CD4-positive, alpha-beta T cell treated with Interleukin-10 for 1 hour (primary cell): ENCODE results near the gene TSHZ2.

Source experiments
- DNase-seq: peaks from one replicate; pipeline ENCODE4 v3.0.0-alpha.2; 2020

The TSHZ2 gene

GRCh38 chr20:53214392-53214791, 242.2 kb downstream of the TSHZ2 start:
- DNase-seq: no peak

GRCh38 chr20:53215166-53215565, 243.0 kb downstream of the TSHZ2 start:
- peak; percentile 27 for DNase-seq

GRCh38 chr20:53216478-53216855, 244.3 kb downstream of the TSHZ2 start:
- DNase-seq: no peak

GRCh38 chr20:53216856-53217576, 244.9 kb downstream of the TSHZ2 start:
- peak; percentile 76 for DNase-seq

- DNase-seq: no peak
Observed at GRCh38 chr20:53220482-53221307, 248.5 kb downstream of the TSHZ2 start.

GRCh38 chr20:53221731-53222130, 249.6 kb downstream of the TSHZ2 start:
- DNase-seq: no peak

GRCh38 chr20:53222416-53222815, 250.3 kb downstream of the TSHZ2 start:
- DNase-seq: no peak

- no peak for DNase-seq
Observed at GRCh38 chr20:53222932-53223331, 250.8 kb downstream of the TSHZ2 start.

- no peak for DNase-seq
Observed at GRCh38 chr20:53223626-53224172, 251.5 kb downstream of the TSHZ2 start.

- no peak for DNase-seq
Observed at GRCh38 chr20:53224851-53225250, 252.7 kb downstream of the TSHZ2 start.

GRCh38 chr20:53226826-53227225, 254.7 kb downstream of the TSHZ2 start:
- DNase-seq: no peak

GRCh38 chr20:53227523-53227922, 255.4 kb downstream of the TSHZ2 start:
- DNase-seq: no peak

- DNase-seq: no peak
Observed at GRCh38 chr20:53231061-53231460, 258.9 kb downstream of the TSHZ2 start.

GRCh38 chr20:53237461-53237860, 265.3 kb downstream of the TSHZ2 start:
- no peak for DNase-seq

GRCh38 chr20:53238121-53238660, 266.0 kb downstream of the TSHZ2 start:
- DNase-seq: no peak

- no peak for DNase-seq
Observed at GRCh38 chr20:53243152-53243551, 271.0 kb downstream of the TSHZ2 start.

- no peak for DNase-seq
Observed at GRCh38 chr20:53244711-53245110, 272.6 kb downstream of the TSHZ2 start.

- DNase-seq: no peak
Observed at GRCh38 chr20:53245574-53245973, 273.4 kb downstream of the TSHZ2 start.

- no peak for DNase-seq
Observed at GRCh38 chr20:53247468-53248103, 275.4 kb downstream of the TSHZ2 start.

GRCh38 chr20:53250456-53250855, 278.3 kb downstream of the TSHZ2 start:
- no peak for DNase-seq

GRCh38 chr20:53252002-53252401, 279.8 kb downstream of the TSHZ2 start:
- DNase-seq: no peak

GRCh38 chr20:53253668-53254067, 281.5 kb downstream of the TSHZ2 start:
- no peak for DNase-seq

GRCh38 chr20:53255102-53255710, 283.0 kb downstream of the TSHZ2 start:
- DNase-seq: no peak
